ENCODE results near the gene RHBDF2.

Gene RHBDF2

GRCh38 chr17:76479515-76480060 is 21.6 kb downstream of the RHBDF2 start:
- H3K4me3 ChIP-seq (ENCODE audit: low read depth, low read length), result no peak overlapping the region
- TF ChIP-seq CTCF (IDR thresholded peaks at IDR 0.05; ENCODE audit: borderline replicate concordance, insufficient read depth, low read depth, low read length), result no peak

GRCh38 chr17:76478730-76479514 is 22.3 kb downstream of the RHBDF2 start:
- no peak overlapping the region for H3K4me3 ChIP-seq (ENCODE audit: low read depth, low read length)

GRCh38 chr17:76478097-76478496 is 23.1 kb downstream of the RHBDF2 start:
- no peak for TF ChIP-seq CTCF (IDR thresholded peaks at IDR 0.05; ENCODE audit: borderline replicate concordance, insufficient read depth, low read depth, low read length)
- no peak overlapping the region for H3K4me3 ChIP-seq (ENCODE audit: low read depth, low read length)

More at GRCh38 chr17:76478730-76479514, 22.3 kb downstream of the RHBDF2 start:
- no peak for TF ChIP-seq CTCF (IDR thresholded peaks at IDR 0.05; ENCODE audit: borderline replicate concordance, insufficient read depth, low read depth, low read length)

- TF ChIP-seq CTCF (IDR thresholded peaks at IDR 0.05; ENCODE audit: borderline replicate concordance, insufficient read depth, low read depth, low read length), result no peak
- no peak overlapping the region for H3K4me3 ChIP-seq (ENCODE audit: low read depth, low read length)
Observed at GRCh38 chr17:76477576-76477975, 23.6 kb downstream of the RHBDF2 start.

GRCh38 chr17:76476736-76477135 is 24.5 kb downstream of the RHBDF2 start:
- TF ChIP-seq CTCF (IDR thresholded peaks at IDR 0.05; ENCODE audit: borderline replicate concordance, insufficient read depth, low read depth, low read length), result no peak
- no peak overlapping the region for H3K4me3 ChIP-seq (ENCODE audit: low read depth, low read length)

- TF ChIP-seq CTCF (IDR thresholded peaks at IDR 0.05; ENCODE audit: borderline replicate concordance, insufficient read depth, low read depth, low read length), result no peak
- H3K4me3 ChIP-seq (ENCODE audit: low read depth, low read length), result no peak overlapping the region
Observed at GRCh38 chr17:76475302-76475701, 25.9 kb downstream of the RHBDF2 start.

- no peak overlapping the region for H3K4me3 ChIP-seq (ENCODE audit: low read depth, low read length)
- TF ChIP-seq CTCF (IDR thresholded peaks at IDR 0.05; ENCODE audit: borderline replicate concordance, insufficient read depth, low read depth, low read length), result no peak
Observed at GRCh38 chr17:76474894-76475293, 26.3 kb downstream of the RHBDF2 start.

All from GM12875 (cell line).